ENCODE data around the gene GMPS. TPM values are rescaled to one million over a fixed set of nuclear protein-coding genes. Genes with fewer than 3 reads are reported as not detected.

Gene GMPS
- total and polyA plus RNA-seq, 2 donors (not counting 3 experiments of a cell fraction or from before 2014, with no cell fraction given): 18.7 to 67.5 TPM

DNA sequence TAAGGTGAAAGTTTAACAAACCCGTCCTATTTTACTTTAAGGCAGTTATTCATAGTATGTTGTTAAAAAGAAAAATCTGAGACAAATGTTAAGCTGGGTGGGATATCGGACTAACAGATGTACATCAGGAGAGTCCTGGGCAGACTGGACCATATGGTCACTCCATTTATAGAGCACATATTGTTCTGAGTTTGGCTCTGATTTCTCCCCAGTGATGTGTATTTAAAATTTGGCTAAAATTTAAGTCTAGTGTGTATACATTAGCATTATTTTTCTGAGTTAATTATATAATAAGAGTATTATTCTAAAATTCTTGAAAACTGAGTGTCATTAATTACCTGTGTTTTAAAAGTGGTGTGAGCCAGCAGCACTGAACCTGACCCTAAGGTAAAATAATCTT lies 6.1 kb downstream of the GMPS start:
- CTCF ChIA-PET: no interaction called here
- no peaks in the 10 kb centered on the region for H3K27me3 ChIP-seq (ENCODE audit: control insufficient read depth in 2 of 2, insufficient read depth in 2 of 2, low read length in 2 of 2)
- POLR2A ChIA-PET: no interaction called here
- intact Hi-C loops (cut with micrococcal nuclease) (loop anchor here (10.0 kb wide), 1 partner anchor 1288 kb away; the partner anchor contains the start of gene CCNL1), dilution Hi-C loops (cut with MboI; ENCODE audit: extremely low pct_ligation_motif_present, low sequenced_read_pairs) (no loop called here)
- H3K27ac ChIP-seq (ENCODE audit: insufficient read depth, low read depth, low read length): no peak overlapping the region
- H3K9me3 ChIP-seq (replicated peaks; ENCODE audit: control insufficient read depth, insufficient read depth, low read length): no peaks in the 10 kb centered on the region
- BruUV-seq (replicated peaks): no TSS peak
- TF ChIP-seq POLR2AphosphoS5 (IDR thresholded peaks at IDR 0.05; ENCODE audit: insufficient read depth, low read depth, low read length): no peak
- TF ChIP-seq JUN (IDR thresholded peaks at IDR 0.05; ENCODE audit: borderline replicate concordance, insufficient read depth, insufficient read length, low read depth): no peak
- TF ChIP-seq MYC (IDR thresholded peaks at IDR 0.05; ENCODE audit: low read depth, low read length): no peak
- TF ChIP-seq, protein P1, sequence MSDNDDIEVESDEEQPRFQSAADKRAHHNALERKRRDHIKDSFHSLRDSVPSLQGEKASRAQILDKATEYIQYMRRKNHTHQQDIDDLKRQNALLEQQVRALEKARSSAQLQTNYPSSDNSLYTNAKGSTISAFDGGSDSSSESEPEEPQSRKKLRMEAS (IDR thresholded peaks at IDR 0.05; ENCODE audit: insufficient read depth, insufficient read length): no peak
- TF ChIP-seq EZH2 (IDR thresholded peaks at IDR 0.05; ENCODE audit: borderline replicate concordance, low read depth, low read length, severe bottlenecking): no peak
- no peak for TF ChIP-seq GATA2 (IDR thresholded peaks at IDR 0.05; ENCODE audit: insufficient read depth, insufficient read length, low read depth, low read length)
- TF ChIP-seq, protein P2, sequence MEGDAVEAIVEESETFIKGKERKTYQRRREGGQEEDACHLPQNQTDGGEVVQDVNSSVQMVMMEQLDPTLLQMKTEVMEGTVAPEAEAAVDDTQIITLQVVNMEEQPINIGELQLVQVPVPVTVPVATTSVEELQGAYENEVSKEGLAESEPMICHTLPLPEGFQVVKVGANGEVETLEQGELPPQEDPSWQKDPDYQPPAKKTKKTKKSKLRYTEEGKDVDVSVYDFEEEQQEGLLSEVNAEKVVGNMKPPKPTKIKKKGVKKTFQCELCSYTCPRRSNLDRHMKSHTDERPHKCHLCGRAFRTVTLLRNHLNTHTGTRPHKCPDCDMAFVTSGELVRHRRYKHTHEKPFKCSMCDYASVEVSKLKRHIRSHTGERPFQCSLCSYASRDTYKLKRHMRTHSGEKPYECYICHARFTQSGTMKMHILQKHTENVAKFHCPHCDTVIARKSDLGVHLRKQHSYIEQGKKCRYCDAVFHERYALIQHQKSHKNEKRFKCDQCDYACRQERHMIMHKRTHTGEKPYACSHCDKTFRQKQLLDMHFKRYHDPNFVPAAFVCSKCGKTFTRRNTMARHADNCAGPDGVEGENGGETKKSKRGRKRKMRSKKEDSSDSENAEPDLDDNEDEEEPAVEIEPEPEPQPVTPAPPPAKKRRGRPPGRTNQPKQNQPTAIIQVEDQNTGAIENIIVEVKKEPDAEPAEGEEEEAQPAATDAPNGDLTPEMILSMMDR (IDR thresholded peaks at IDR 0.05; ENCODE audit: extremely low read depth in 1 of 2, insufficient read depth in 1 of 2, low read depth in 1 of 2, low read length in 2 of 2): no peak
- TF ChIP-seq POLR2A (IDR thresholded peaks at IDR 0.05; ENCODE audit: low read depth, low read length): no peak
- TF ChIP-seq FOS (IDR thresholded peaks at IDR 0.05; ENCODE audit: borderline replicate concordance, insufficient read depth, low read length): no peak
- no peak overlapping the region for H2AFZ ChIP-seq (ENCODE audit: low read depth, low read length)
- no peak overlapping the region for H3K9ac ChIP-seq (replicated peaks; ENCODE audit: extremely low read depth, insufficient read depth, low read length)
- FAIRE-seq (no peak), DNase-seq (ENCODE audit: low read depth, low spot score) (no peak)
- peaks cover 98% of the 10 kb centered on the region for H3K79me2 ChIP-seq (ENCODE audit: control insufficient read depth, insufficient read depth, low read length)
- no peaks in the 10 kb centered on the region for H3K9me1 ChIP-seq (replicated peaks; ENCODE audit: control insufficient read depth, extremely low read depth, insufficient read depth, low read length)
- H3K4me3 ChIP-seq (replicated peaks in 1 of 3; ENCODE audit: insufficient read depth in 1 of 3, low read depth in 1 of 3, low read length in 3 of 3): no peak overlapping the region
- no peaks in the 10 kb centered on the region for H3K36me3 ChIP-seq (ENCODE audit: control insufficient read depth in 2 of 2, extremely low read depth in 1 of 2, insufficient read depth in 2 of 2, low read length in 2 of 2)
- H4K20me1 ChIP-seq (replicated peaks; ENCODE audit: control insufficient read depth, extremely low read depth, insufficient read depth, low read length): peaks cover 8% of the 10 kb centered on the region
- peaks cover 12% of the 10 kb centered on the region for H3K4me1 ChIP-seq (ENCODE audit: control insufficient read depth, extremely low read depth, insufficient read depth, low read length)
- no peak overlapping the region for H3K4me2 ChIP-seq (ENCODE audit: insufficient read depth, low read length)
